GM21576 (cell line): ENCODE measurements around the gene TECPR2.
A peak's percentile ranks its signal among the peaks of the same experiment; 100 is the strongest.
"Not testable (repeated sequence)": the region's sequence is repeated elsewhere in the genome, so short reads cannot be mapped to it uniquely, and the experiment has no call there.

Experiments used
- ATAC-seq: cut with Tn5 transposase; IDR thresholded peaks from one replicate; pipeline ENCODE4 v1.9.1; 2021; ENCODE audit warnings: mild to moderate bottlenecking, moderate library complexity; ENCODE audit not compliant: unreplicated experiment

Gene TECPR2

DNA sequence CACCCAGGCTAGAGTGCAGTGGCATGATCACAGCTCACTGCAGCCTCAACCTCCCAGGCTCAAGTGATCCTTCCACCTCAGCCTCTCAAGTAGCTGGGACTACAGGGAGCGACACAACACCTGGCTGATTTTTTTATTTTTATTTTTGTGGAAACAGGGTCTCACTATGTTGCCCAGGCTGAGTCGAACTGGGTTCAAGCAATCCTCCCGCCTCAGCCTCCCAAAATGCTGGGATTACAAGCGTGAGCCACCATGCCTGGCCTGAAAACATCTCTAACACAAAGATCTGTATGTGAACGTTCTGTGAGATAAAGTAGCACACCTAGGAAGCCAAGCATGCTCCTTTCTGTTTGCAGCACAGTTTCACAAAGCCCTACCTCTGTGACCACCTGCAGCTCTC is 157.0 kb downstream of the TECPR2 start:
- ATAC-seq: not testable (repeated sequence)

DNA sequence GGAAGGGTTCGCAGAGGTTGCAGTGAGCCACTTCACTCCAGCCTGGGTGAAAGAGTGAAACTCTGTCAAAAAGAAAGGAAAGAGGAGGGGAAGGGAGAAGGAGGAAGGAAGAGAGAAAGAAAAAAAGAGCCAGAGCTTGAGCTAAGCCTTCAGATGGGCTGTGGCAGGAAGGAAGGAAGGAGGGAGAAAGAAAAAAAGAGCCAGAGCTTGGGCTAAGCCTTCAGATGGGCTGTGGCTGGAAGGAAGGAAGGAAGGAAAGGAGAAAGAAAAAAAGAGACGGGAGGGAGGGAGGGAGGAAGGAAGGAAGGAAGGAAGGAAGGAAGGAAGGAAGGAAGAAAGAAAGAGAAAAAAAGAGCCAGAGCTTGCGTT is 160.4 kb downstream of the TECPR2 start:
- ATAC-seq: no peak

DNA sequence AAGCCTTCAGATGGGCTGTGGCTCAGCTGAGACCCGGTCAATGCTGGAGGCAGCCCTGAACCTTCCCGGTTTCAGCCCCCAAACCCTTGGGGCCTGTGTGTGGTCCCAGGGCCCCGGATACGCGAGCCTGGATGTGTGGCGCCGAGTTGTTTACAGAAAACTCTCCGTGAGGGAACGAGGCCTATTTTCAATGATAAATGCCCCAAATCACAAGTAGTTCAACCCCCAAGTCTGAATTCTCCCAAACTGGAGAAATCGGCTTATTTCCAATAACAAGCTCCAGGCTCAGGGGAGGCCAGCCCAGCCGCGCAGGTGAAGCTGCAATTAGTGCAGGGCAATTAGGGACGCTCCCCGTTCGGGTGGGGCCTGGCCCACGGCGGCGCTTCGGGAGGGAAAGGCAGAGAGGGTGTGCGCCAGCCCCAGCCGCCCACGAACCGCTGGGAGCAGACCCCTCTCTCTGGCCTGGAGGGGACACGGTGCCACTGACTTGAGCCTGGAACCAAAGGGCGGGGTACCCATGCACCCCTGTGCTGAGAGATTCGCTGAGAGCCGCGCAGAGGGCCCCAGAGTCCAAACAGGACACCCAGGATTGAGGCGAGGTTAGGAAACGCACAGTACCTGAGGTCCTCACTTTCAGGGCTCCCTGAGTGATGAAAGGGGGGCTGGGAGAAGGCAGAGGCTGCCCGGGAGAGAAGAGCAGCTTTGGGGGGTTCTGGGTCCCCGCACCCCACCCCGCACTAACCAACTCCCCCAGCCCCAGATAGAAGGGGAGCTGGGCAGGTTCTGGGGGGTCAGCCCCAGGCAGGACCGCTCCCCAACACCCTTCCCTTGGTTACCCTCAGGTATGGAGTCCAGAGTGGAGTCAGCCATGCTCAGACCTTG is 161.1 kb downstream of the TECPR2 start:
- no peak for ATAC-seq

DNA sequence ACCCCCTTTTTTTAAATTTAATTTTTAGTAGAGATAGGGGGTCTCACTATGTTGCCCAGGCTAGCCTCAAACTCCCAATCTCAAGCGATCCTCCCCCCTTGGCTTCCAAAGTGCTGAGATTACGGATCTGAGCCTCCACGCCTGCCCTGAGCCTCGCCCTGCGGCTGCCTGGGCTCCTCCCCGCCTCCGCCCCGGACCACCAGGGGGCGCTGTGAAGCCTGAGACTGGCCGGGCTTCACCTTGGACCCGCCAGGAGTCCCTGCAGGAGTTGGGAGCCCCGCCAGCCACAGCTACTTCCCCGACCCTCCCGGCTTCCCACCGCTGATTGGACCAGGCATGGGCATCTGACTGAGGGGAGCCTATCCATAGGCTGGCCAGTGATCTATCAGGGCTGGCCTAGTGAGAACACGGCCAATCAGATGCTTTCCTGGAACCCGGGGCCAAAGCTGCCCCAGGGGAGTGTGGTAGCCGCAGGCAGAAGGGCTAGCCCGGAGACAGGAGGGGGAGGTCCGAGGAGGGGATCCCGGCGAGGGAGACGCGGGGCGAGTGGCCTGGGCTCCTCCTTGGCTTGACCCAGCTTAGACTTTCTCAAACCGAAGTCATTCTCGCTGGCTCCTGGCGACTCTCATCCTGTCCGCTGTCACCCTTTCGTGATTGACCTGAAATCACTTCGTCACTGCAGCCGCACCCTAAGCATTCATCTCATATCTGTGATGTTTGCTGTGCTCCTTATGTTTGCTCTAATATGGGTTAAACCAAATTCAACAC is 161.9 kb downstream of the TECPR2 start:
- peak; percentile 96 for ATAC-seq

- ATAC-seq: peak; percentile 20
These were observed 162.6 kb downstream of the TECPR2 start for GRCh38 chr14:102525219-102525928.

DNA sequence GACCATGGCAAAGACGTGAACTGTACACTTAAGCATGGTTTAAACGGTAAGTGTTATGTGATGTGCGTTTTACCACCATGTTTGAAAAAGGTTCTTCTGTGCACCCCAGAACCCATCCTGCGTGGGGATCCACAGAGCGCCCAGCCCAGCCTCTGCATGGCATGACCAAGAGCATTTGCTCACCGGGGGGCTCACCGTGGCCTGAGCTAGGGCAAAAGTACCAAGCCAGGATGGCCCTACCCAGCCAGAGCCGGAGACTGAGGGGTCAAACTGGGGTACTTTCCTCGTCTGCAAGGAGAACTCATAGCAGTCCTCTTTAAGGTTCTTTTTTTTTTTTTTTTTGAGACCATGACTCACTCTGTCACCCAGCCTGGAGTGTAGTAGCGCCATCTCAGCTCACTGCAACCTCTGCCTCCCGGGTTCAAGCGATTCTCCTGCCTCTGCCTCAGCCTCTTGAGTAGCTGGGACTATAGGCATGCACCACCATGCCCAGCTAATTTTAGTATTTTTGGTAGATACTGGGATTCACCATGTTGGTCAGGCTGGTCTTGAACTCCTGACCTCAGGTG is 163.3 kb downstream of the TECPR2 start:
- no peak for ATAC-seq

GRCh38 chr14:102528431-102529170 is 165.9 kb downstream of the TECPR2 start:
- ATAC-seq: no peak

- no peak for ATAC-seq
These were observed 168.2 kb downstream of the TECPR2 start for GRCh38 chr14:102530828-102531478.

- no peak for ATAC-seq
These were observed 169.5 kb downstream of the TECPR2 start for GRCh38 chr14:102532204-102532658.

- ATAC-seq: no peak
These were observed 175.3 kb downstream of the TECPR2 start for GRCh38 chr14:102537981-102538601.

DNA sequence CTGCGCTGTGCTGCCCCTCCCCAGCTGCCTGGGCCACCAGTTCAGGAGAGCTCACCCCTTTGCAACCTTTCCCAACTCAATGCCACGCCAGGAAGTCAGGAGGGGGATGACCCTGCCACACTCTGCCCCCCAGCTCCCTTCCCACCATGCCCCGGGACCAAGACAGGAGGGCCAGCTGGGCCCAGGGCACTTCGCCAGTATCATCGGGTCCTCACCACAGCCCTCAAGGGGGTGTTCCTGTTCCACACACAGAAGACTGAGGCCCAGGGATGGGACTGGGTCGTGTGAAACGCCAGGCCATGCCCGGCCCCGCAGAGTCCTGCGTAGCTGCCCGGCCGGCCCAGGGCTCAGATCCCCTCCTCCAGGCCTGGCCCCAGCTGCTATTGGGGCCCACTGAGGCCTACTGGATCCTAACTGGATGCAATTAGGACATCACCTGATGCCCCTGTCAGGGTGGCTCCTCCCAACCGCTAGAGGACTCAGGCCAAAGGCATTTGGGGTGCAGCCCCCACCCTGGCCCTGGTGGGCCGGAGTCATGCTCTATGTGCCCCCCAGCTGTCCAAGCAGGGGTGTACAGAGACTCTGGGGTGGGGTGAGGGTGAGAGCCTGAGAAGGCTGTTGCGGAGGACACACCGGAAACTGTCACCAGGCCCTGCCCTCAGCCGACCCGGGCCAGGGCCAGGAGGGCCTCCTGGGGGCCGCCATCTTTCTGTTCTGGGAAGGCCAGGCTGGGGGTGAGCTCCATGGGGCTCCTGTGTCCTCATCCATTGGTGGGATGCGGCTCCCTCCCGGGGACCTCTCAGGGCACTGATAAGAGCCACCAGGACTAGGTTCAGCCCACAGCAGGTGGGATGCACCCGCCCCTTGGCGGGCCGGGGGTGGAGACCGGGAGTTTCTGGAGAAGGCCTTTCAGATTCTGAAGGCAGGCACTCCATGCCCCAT is 176.1 kb downstream of the TECPR2 start:
- ATAC-seq: no peak

GRCh38 chr14:102539544-102540314 is 177.0 kb downstream of the TECPR2 start:
- no peak for ATAC-seq

DNA sequence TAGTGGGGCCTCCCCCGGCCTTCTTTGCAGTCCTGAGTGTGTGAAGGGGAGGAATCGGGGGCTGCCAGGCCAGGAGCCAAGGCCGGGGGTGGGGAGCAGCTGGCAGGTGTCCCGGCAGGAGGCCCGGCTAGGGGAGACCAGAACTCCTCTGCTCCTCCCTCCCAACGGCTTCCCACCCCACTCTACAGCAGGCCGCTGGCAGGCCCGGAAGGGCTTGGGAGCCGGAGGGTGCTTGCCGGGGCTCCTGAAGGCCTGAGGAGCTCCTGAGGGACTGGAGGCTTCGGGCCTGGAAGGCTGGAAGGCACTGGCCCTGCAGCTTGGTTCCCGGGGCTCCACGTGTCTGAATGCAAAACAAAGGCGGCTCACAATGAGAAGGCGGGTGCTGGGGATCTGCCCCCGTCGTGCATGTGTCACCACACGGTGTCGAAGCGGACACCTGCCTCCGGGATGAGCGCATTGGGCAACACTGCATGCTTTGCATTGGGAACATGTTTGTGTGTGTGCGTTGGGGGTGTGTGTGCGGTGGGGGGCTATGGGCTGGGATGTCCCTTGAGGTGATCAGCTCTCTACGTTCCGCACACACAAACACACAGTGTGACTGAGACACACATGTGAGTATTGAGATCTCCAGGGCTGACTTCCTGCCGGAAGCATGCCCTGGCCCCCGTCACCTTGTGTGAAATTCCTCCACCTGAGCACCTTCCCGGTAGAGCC is 177.7 kb downstream of the TECPR2 start:
- ATAC-seq: no peak

DNA sequence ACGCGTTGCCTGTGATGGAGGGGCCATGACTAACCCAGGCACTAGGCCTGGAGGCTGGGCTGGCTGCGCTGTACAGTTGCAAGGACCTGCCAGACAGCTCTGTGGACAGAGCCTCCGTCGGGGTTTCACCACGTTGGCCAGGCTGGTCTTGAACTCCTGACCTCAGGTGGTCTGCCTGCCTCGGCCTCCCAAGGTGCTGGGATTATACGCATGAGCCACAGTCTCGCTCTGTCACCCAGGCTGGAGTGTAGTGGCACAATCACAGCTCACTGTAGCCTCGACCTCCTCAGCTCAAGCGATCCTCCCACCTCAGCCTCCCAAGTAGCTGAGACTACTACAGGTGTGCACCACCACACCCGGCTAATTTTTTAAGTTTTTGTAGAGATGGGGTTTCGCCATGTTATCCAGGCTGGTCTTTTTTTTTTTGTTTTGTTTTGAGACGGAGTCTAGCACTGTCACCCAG is 178.3 kb downstream of the TECPR2 start:
- ATAC-seq: not testable (repeated sequence)

- ATAC-seq: no peak
These were observed 179.0 kb downstream of the TECPR2 start for GRCh38 chr14:102541771-102542170.

GRCh38 chr14:102544046-102544746 is 181.5 kb downstream of the TECPR2 start:
- no peak for ATAC-seq
